Ammon's horn (tissue), 1 donor: Measurements from ENCODE around the gene HS3ST4.
A peak's percentile ranks its signal among the peaks of the same experiment; 100 is the strongest.

ENCODE experiments used
- DNase-seq: peaks from one replicate; pipeline ENCODE4 v3.0.0-alpha.2; 2016; ENCODE audit warnings: low spot score

Gene HS3ST4

GRCh38 chr16:26102369-26102768 is 410.6 kb downstream of the HS3ST4 start:
- no peak for DNase-seq

GRCh38 chr16:26108836-26109505 is 417.2 kb downstream of the HS3ST4 start:
- DNase-seq = no peak

- DNase-seq = no peak
Measured at GRCh38 chr16:26111900-26112299, 420.1 kb downstream of the HS3ST4 start.

- no peak for DNase-seq
Measured at GRCh38 chr16:26118575-26118974, 426.8 kb downstream of the HS3ST4 start.

- DNase-seq = no peak
Measured at GRCh38 chr16:26120729-26121128, 429.0 kb downstream of the HS3ST4 start.

GRCh38 chr16:26128296-26128695 is 436.5 kb downstream of the HS3ST4 start:
- DNase-seq = no peak

GRCh38 chr16:26129997-26130396 is 438.2 kb downstream of the HS3ST4 start:
- peak; percentile 5 for DNase-seq

- DNase-seq = no peak
Measured at GRCh38 chr16:26133416-26134093, 441.8 kb downstream of the HS3ST4 start.

GRCh38 chr16:26134588-26134987 is 442.8 kb downstream of the HS3ST4 start:
- no peak for DNase-seq

- no peak for DNase-seq
Measured at GRCh38 chr16:26137956-26138355, 446.2 kb downstream of the HS3ST4 start.

GRCh38 chr16:26139091-26139490 is 447.3 kb downstream of the HS3ST4 start:
- DNase-seq = no peak

GRCh38 chr16:26139884-26140283 is 448.1 kb downstream of the HS3ST4 start:
- DNase-seq = no peak

- no peak for DNase-seq
Measured at GRCh38 chr16:26149364-26150190, 457.8 kb downstream of the HS3ST4 start.

- no peak for DNase-seq
Measured at GRCh38 chr16:26155221-26155620, 463.5 kb downstream of the HS3ST4 start.

- DNase-seq = no peak
Measured at GRCh38 chr16:26157319-26157718, 465.6 kb downstream of the HS3ST4 start.

- DNase-seq = no peak
Measured at GRCh38 chr16:26158142-26158759, 466.5 kb downstream of the HS3ST4 start.

- DNase-seq = no peak
Measured at GRCh38 chr16:26161461-26162180, 469.9 kb downstream of the HS3ST4 start.

- DNase-seq = peak; percentile 13
Measured at GRCh38 chr16:26169473-26169872, 477.7 kb downstream of the HS3ST4 start.

GRCh38 chr16:26175944-26176343 is 484.2 kb downstream of the HS3ST4 start:
- no peak for DNase-seq

- DNase-seq = no peak
Measured at GRCh38 chr16:26177438-26177837, 485.7 kb downstream of the HS3ST4 start.

- DNase-seq = no peak
Measured at GRCh38 chr16:26178298-26178697, 486.5 kb downstream of the HS3ST4 start.
